DMS114 treated with DMSO at 0.1 percent for 48 hours (cell line): Measurements from ENCODE around the gene ENO3.

Experiments used
- DNase-seq: peaks from one replicate; lab custom pipeline; 2025; ENCODE audit not compliant: unreplicated experiment; lab: John Stamatoyannopoulos, UW

ENO3 gene

DNA sequence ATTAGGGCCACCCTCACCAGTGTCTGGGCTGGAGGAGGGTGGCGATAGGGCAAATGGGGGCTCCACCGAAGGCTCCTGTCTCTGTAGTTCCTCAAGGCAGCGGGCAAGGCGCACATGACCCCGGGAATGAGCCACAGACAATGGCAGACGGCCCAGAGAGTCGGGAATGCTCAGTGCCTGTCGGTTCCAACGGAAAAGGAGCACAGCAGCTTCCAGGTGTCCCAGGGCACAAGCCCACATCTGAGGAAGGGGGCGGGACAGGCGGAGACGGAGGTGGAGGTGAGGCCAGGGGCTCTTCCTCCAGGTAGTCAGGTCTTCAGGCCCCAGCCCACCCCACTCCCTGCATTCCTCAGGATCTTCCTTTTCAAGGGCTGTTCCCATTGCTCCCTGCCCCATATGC, 21.8 kb downstream of the ENO3 start:
- DNase-seq, result no peak

DNA sequence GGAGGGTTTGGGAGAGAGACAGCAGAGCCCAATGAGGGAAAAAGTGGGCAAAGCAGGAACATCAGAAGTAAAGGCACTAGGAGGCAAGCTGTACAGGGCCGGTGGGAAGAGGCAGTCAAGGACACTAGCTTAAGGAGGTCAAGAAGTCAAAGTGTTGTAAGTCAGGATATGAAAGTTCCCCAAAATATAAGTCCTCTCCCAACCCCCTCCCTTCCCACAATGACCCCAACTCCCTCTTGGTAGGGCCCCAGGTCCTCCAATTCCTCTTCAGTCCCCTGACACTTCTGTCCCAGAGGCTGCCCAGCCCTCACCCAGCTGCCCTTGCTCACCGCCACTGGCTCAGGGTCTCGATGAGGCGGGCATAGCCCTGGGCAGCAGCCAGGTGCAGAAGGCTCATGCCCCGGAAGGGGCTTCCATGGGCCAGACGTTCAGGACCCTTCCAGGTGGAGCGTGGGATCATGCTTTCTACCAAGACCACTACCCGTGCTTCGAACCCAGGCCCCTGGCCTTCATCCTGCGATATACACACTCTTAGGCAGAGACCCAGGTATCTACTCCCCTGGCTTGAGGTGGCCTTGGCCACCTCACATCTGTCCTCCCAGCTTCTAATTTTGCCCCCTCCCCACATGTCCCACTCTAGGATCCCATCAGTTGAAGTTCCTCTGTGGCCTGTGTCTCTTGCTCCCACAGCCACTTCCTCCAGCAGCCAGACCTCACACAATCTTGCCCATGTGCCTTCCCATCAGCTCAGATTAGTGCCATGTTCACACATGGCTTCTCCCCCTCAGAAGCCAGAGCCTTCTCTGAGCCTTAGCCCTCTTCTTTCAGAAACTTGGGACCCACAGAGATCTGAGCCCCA, 22.6 kb downstream of the ENO3 start:
- DNase-seq, result no peak

DNA sequence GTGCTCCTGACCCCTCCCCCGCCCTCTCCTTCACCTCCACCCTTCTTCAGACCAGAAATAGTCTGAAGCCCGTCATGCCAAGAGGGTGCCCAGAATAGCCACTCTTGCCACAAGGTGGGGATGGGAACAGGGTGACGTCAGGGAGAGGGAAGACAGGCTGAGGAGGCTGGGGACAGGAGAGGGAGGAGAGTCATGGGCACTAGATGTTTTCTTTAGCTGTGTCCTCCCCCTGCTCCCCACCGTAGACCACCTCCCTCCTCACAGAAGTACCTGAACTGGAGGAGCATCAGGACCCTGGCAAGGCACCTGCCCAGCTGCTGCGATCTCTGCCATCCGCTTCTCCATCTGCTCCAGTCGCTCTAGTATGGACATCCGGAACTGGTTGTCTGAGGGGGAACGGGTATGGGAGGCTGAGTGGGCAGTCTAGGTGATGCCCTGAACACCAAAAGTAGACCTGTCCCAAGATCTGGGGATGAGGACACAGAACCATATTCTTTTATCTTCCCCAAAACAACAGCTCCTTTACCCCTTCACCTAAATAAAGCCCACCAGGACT, 23.3 kb downstream of the ENO3 start:
- DNase-seq, result no peak

DNA sequence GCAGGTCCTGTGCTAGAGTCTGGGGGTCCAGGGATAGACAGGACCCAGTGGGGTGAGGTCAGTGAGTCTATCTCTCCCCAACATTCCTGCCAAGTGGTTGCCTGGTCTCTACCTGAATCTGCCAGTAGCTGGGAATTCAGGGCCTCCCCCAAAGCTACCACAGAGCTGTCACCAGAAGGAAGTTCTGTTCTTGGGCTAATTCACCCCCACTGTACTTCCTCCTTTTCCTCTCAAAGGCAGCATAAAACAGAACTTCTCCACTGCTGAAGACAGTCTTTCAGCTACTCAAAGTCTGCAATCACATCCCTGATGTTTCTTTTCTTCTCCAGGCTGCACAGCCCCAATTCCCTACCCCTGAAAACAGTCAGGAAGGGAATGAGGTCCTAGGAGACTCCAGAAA, 27.8 kb downstream of the ENO3 start:
- DNase-seq, result no peak

DNA sequence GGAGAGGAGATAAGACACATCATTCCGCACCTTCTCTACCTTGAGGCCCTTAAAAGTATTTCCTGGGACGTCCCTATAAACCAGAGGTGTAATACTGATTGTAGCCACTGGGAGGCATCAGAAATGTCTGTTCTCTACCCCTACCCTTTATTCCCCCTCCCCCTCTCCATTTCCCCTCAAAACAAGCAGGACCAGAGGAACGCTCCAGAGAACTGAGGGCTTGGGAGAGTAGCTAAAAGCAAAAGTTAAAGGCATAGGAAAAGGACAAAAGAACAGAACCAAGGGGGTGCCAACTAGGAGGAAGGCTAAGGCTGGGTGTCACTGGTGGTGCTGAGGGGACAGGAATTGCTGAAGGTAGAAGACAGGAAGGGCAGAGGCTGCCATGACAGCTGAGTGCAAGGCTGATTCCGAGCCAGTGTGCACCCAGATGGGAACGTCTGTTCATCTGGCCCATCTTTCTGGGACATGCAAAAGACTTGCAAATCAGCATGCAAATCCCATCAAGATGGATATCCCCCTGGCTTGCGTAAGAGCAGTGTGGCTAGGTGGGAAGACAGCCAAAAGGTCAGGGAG, 29.8 kb downstream of the ENO3 start:
- DNase-seq, result peak; percentile 17

DNA sequence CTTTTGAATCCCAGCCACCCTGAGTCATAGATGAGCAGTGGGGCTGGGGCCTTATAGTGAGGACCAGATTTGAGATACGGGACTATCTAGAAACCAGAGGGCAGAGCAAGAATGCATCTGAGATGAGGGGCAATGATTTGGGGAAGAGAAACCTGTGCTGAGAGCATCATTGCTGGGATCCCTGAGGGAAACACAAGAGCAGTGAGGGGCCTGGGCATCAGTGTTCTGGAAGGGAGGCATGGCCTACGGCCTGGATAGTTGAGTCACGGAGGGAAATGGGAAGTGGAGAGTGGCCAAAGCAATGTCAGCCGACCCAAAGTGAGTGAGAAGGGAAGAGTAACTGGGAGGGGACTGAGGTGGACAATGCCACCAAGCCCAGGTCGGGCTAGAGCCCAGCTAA, 31.4 kb downstream of the ENO3 start:
- no peak for DNase-seq

DNA sequence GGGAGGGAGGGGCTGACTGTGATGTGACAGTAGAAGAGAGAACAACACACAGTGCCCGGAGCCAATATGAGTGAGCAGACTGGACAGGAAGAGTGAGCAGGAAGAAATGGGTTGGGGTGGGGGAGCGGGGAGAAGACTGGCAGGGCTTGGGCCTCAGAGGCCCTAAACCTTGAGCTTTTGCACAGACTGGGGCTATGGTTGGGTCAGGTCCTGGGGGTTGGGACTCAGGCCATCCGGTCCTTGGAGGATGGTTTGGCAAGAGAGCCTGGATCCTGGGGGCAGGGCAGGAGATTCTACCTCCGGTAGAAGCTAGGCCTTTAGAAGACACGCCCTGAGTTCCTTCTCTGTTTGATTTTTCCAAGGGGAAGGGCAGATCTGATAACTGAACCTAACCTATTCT, 35.5 kb downstream of the ENO3 start:
- no peak for DNase-seq

DNA sequence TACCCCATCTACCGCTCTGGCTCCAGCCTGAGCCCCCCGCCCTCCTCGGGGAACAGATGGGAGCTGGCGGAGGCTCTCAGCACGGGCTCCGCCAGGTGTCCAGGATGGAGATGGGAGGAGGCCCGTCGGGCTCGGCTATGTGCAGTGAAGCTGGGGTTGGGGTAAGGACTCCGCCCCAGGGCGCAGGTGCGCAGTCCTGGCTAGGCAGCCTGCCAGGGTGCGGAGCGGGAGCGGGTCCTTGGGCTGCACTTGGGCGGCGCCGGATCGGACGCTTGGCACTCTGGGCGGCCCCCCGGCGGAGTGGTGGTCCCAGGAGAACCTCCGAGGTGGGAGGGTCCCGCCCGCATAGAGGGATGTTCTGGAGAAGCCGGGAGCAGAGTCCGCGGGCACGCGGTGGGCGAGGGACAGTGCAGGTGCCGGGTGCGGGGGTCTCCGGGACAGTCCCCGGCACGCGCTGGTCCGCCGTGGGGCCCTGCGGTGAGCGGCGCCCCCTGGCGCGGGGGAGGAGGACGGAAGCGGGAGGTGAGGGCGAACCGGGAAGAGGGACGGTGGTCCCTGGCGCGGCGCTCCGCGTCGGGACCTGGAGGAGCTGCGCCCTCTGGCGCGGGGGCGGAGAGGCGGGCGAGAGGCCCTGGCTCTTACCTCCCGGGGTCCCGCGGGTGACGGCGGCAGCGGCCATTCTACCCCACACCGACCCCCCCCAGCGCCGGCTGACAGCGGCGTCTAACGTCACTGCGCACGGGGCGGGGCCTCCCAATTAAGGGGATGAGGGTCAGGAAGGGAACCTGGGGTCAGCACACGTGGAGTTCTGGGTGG, 36.2 kb downstream of the ENO3 start, which contains the start of gene CAMTA2:
Gene CAMTA2 (minus strand): TSS at position 725 of the 816 bp plus-strand sequence. CDS start 1,453 bp downstream, outside the sequence.
- DNase-seq, result peak; percentile 61

DNA sequence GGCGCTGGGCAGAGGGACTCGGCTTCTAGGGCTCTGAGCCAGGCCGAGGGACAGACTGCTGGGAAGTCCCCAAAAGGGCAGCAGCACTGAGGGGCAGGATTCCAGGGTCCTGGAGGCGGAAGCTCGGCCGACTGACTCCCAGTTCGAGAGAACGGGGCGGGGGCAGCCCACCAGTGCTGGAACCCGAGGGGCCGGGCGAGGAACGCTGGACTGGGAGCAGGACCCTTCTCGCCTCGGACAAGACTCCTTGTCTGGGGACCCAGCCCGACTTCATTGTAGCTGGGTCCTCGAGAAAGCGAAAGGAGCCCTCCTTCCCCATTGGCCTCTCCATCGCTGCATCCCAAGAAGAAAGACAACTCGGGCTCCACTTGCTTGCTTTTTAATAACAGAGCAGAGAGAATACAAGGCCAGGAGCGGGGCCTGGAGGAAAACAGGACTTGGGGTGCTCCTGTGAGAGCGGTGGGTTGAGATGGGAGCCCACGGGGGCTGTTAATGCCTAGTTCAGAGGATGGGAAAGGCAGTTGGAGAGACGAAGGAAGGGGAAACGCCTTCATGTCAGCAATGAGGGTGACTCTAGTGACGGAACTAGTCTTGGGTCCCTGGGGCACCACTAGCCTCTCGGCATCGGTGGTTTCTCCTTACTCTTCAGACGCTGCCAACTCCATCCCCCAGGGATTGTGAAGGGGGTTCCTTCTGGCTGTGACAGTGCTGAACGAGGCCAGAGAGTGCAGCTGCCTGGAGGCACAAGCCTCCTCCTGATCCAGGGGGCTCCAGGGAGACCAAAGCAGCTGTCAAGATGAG, 37.0 kb downstream of the ENO3 start:
- DNase-seq, result no peak

DNA sequence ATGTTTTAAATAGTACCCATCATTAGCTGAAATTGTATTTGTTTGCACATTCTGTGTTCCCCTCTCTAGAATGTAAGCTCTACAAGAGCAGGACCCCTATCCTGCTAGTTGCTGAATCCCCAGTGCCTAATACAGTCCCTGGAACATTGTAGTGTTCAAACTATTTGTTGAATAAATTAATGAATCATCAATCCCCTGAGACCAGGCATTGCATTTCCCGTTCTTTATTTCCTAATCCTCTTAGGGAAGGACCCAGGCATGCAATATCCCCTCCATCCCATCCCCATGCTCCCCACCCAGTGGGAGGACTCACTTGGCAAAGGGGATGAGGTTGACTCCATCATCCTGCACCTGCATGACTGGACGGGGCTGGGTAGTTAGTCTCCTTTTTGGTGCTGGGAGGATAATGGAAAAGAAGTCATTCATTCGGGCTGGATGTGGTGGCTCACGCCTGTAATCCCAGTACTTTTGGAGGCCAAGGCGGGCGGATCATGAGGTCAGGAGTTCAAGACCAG, 43.2 kb downstream of the ENO3 start:
- no peak for DNase-seq

DNA sequence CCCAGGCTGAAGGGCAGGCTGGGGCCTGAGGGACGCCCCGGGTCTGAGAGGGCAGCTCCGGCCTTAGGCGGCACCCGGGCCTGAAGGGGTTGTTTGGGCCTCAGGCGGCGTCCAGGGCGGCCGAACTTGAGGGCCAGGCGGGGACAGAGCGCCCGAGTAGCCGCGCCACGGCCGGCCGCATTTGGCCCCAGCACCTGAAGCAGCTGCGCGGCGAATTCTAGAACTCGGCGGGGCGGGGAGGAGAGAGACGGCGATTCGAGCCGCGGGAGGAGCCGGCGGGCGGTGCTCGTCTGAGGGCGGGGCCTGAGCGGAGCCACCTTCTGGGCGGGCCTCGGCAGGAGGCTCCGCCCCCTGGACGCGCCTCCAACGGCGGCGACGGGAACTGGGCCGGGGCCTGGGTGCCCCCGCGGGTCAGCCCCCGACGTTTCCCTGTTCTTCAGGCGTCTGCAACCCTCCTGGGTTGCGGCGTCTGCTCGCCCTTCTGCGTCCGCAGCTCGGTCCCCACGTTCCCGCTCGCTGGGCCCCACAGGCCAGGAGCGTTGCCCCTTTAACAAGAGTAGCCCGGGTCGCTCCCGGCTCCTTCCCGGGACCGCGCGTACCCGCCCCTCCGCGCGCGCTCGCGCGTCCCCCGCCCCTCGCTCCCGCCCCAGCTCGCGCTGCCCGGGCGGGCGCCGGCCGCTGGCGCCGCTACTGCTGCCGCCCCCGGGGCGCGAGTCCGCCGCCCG, 46.5 kb downstream of the ENO3 start, which contains the start of the genes INCA1 and KIF1C:
Gene INCA1 (minus strand): TSS at position 221 of the 725 bp plus-strand sequence. CDS start 3,085 bp downstream, outside the sequence.
Gene KIF1C (plus strand): TSS at position 649 of the 725 bp plus-strand sequence. CDS start 2,297 bp downstream, outside the sequence.
- peak; percentile 70 for DNase-seq

DNA sequence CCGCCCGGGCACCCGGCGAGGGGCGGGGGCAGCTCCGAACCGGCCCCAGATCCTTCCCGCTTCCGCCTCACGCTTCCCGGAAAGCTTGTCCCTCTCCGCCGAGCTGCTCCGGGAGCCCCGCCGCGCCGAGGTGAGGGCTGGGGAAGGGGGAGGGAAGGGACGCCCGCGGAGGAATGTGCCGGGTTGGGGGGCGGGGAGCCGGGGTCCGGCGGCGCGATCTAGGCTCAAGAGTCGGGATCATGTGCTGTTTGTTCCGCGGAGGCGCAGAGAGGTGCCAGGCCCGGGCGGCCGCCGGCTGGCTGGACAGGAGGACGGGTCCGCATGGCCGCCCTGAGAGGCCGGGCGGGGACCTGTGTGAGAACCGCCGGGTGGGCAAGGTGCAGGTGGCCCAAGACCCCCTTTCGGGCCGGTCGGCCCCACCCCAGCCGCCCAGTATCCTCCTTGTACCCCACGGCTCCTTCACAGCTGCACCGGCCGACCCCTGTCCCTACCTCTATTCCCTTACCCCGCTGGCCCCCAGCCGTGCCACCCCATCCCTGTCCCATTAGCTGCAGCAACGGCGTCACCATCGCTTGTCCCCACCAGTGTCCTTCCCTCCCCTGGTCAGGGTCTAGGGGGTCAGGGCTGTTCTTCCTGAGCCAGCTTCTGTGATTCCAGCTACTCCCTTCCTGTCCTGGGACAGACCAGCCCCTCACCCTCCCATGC, 47.3 kb downstream of the ENO3 start:
- no peak for DNase-seq

DNA sequence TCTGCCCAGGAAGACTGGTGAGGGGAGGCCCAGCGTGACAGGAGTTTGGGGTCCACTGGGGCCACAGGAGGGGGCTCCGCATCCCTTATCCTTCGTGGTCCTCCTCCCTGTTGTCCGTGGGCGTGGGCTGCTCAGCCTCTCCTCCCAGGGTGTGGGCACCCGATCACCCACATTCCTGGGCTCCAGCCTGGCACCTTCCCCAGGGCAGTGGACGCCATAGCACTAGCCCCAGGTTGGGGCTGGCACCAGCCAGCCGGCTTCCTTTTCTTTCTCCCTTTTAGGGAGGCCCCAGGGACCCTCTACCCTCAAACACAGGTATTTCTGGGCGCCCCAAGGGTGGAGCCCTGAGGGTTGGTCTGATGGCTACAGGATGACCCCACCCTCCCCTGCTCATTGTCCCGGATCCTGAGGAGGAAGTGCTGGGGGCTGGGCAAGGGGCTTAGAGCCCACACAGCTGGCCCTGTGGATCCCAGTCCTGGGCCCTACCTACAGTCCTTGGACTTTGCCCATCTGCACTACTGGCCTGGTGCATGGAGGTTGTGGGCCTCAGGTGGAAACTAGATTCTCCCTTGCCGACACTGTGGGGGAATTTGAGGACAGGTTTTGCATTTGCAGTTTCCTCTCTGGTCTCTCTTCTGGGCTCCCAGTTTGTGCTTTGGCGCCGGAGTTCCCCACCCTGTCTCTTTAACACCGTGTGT, 48.0 kb downstream of the ENO3 start:
- DNase-seq, result no peak

DNA sequence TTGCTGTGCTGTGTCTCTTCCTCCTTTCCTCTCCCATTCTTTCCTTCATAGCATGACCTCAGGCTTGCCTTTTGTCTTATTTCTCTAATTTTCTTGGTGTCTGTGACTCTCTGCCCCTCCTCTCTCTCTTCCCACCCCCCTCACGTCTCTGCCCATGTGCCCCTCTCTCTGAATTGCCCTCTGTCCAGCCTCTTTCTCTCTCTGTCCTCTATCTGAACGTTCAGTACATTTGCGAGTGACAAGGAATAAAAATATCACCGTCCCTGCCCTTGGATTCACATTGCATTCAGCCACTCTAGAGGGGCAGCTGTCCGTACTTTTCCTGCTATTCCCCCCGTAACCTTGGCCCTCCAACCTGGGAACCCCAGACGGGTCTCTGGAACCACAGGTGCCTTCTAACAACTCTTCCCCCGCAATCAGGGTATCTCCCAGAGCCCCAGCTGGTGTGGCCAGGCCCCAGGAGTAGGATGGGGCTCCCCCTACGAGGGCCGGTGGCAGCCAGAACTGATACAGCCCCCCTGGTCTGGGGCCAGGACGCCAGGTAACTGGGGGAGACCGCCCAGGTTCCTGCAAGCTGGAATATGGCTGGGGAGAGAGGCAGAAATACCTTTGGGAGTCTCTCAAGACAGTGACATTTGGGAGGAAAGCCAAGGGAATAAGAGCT, 48.6 kb downstream of the ENO3 start:
- DNase-seq, result no peak

DNA sequence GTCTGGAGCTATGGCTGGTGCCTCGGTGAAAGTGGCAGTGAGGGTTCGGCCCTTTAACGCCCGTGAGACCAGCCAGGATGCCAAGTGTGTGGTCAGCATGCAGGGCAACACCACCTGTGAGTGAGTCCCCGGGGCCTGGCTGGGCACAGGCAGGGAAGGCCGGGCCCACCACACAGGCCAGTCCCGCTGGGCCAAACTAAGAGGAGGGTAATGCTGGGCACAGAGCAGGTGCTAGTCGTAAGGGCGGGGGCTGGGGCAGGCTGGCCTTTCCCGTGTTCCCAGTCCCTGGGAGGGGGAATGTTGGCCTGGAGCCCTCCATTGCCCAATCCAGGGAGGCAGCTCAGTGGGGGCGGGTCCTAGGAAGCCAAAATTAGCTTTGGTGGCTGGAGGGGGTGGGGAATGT, 49.3 kb downstream of the ENO3 start:
- DNase-seq, result no peak

DNA sequence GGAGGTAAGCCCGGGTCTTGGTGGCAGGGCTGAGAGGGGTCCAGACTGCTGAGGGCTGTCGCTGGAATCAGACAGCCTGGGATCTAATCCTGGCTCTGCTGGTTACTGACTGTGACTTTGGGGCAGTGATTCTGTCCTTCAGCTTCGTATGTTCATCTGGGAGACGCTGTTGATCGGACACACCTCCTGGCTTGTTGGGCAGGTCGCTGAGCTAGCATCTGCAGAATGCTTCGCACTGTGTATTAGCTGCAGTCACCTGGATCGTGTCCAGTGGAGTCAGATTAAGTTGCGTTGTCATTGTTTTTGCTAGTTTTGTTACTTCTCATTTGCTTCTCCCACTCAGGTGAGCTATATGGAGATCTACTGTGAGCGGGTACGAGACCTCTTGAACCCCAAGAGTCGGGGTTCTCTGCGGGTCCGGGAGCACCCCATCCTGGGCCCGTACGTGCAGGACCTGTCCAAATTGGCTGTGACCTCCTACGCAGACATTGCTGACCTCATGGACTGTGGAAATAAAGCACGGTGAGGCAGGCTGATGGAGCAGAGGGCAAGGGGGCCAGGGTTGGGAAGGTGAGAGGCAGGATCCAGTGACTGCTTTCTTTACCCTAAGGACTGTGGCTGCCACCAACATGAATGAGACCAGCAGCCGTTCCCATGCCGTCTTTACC, 51.3 kb downstream of the ENO3 start:
- DNase-seq, result no peak

DNA sequence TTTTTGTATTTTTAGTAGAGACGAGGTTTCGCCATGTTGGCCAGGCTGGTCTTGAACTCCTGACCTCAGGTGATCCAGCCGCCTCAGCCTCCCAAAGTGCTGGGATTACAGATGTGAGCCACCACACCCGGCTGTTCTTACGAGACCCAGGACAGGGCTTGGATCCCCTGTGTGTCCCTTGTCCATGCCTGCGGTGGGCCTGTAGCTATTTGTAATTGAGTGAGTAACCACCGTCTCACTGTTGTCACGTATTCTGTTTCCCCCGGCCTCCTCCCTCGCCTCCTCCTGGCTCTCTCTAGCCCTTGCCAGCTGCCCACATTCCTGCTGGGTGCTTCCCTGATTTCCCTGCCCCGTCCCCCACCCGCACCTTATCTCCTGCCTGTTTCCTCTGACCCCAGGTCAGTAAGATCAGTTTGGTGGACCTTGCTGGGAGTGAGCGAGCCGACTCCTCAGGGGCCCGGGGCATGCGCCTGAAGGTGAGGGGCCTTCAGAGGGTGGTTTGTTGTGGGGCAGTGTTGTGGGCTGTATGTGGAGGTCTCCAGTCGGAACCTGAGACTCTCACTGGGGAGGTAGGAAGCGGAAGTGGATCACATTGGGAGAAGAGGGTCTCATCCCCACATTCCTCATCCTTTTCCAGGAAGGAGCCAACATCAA, 52.4 kb downstream of the ENO3 start:
- DNase-seq, result no peak
